GM21526 (cell line): ENCODE measurements around the gene ARHGAP20.
"Not testable (repeated sequence)": the region's sequence is repeated elsewhere in the genome, so short reads cannot be mapped to it uniquely, and the experiment has no call there.

ENCODE experiments used
- ATAC-seq: cut with Tn5 transposase; IDR thresholded peaks from one replicate; pipeline ENCODE4 v1.9.1; 2021; ENCODE audit warnings: moderate library complexity; ENCODE audit not compliant: unreplicated experiment, low FRiP score

ARHGAP20 gene

GRCh38 chr11:110716361-110716760 is 4.1 kb upstream of the ARHGAP20 start:
- ATAC-seq, result no peak

GRCh38 chr11:110715541-110715940 is 3.3 kb upstream of the ARHGAP20 start:
- ATAC-seq, result no peak

- ATAC-seq, result no peak
Measured at GRCh38 chr11:110713449-110713776, 1.2 kb upstream of the ARHGAP20 start.

GRCh38 chr11:110712659-110713448 is 617 bp upstream of the ARHGAP20 start:
- ATAC-seq, result peak; percentile 25

GRCh38 chr11:110711448-110711775 is 825 bp downstream of the ARHGAP20 start:
- no peak for ATAC-seq

- ATAC-seq, result no peak
Measured at GRCh38 chr11:110710628-110711381, 1.4 kb downstream of the ARHGAP20 start.

- no peak for ATAC-seq
Measured at GRCh38 chr11:110704210-110704864, 7.9 kb downstream of the ARHGAP20 start.

GRCh38 chr11:110691926-110692325 is 20.3 kb downstream of the ARHGAP20 start:
- ATAC-seq, result no peak

GRCh38 chr11:110689306-110689705 is 22.9 kb downstream of the ARHGAP20 start:
- ATAC-seq, result no peak

GRCh38 chr11:110679323-110679975 is 32.8 kb downstream of the ARHGAP20 start:
- no peak for ATAC-seq

- ATAC-seq, result no peak
Measured at GRCh38 chr11:110675548-110675947, 36.7 kb downstream of the ARHGAP20 start.

- ATAC-seq, result no peak
Measured at GRCh38 chr11:110665689-110666465, 46.4 kb downstream of the ARHGAP20 start.

GRCh38 chr11:110655967-110656366 is 56.3 kb downstream of the ARHGAP20 start:
- ATAC-seq, result no peak

GRCh38 chr11:110654456-110654855 is 57.8 kb downstream of the ARHGAP20 start:
- no peak for ATAC-seq

GRCh38 chr11:110645253-110645652 is 67.0 kb downstream of the ARHGAP20 start:
- ATAC-seq, result no peak

- ATAC-seq, result no peak
Measured at GRCh38 chr11:110634370-110634769, 77.9 kb downstream of the ARHGAP20 start.

GRCh38 chr11:110631551-110631950 is 80.7 kb downstream of the ARHGAP20 start:
- ATAC-seq, result no peak

- no peak for ATAC-seq
Measured at GRCh38 chr11:110629594-110629993, 82.6 kb downstream of the ARHGAP20 start.

GRCh38 chr11:110621826-110622225 is 90.4 kb downstream of the ARHGAP20 start:
- no peak for ATAC-seq

GRCh38 chr11:110619366-110619765 is 92.9 kb downstream of the ARHGAP20 start:
- ATAC-seq, result not testable (repeated sequence)
